ENCODE results near the gene NUP210L. TPM values are rescaled to one million over a fixed set of nuclear protein-coding genes. Genes with fewer than 3 reads are reported as not detected.

NUP210L gene
- total RNA-seq, 1 donor from 2014 or later: not detected

GRCh38 chr1:153973525-153973924 lies 181.3 kb downstream of the NUP210L start:
- Mint-ChIP-seq H3K27ac (no peak overlapping the region), H3K36me3 (peaks cover 23% of the 10 kb centered on the region), H3K27me3 (ENCODE audit: insufficient read depth, low read depth) (peaks cover 9% of the 10 kb centered on the region), H3K4me3 (no peak overlapping the region), H3K4me1 (peaks cover 31% of the 10 kb centered on the region), H3K9me3 (no peaks in the 10 kb centered on the region)
- H3K4me3 ChIP-seq: no peak overlapping the region
- no peak overlapping the region for H3K4me2 ChIP-seq
- no peak for DNase-seq (ENCODE audit: low spot score)
- H3K9me3 ChIP-seq (ENCODE audit: low read depth): no peaks in the 10 kb centered on the region
- H3K36me3 ChIP-seq: peaks cover 3% of the 10 kb centered on the region
- no peak overlapping the region for H2AFZ ChIP-seq (replicated peaks)
- no peak overlapping the region for H3K9ac ChIP-seq
- no peak overlapping the region for H3K27ac ChIP-seq
- no peaks in the 10 kb centered on the region for H3K27me3 ChIP-seq
- TF ChIP-seq CTCF (IDR thresholded peaks at IDR 0.05) (no peak), EZH2phosphoT487 (IDR thresholded peaks at IDR 0.05) (no peak), EZH2 (IDR thresholded peaks at IDR 0.05) (no peak)
- peaks cover 12% of the 10 kb centered on the region for H3K4me1 ChIP-seq
- peaks cover 28% of the 10 kb centered on the region for H3F3A ChIP-seq (ENCODE audit: low read depth)
- H4K20me1 ChIP-seq (ENCODE audit: low read depth): no peaks in the 10 kb centered on the region
- peaks cover 32% of the 10 kb centered on the region for H3K79me2 ChIP-seq (ENCODE audit: low read depth)

- peaks cover 35% of the 10 kb centered on the region for H3K79me2 ChIP-seq (ENCODE audit: low read depth)
- Mint-ChIP-seq H3K4me3 (no peak overlapping the region), H3K9me3 (no peaks in the 10 kb centered on the region), H3K4me1 (peaks cover 32% of the 10 kb centered on the region), H3K27me3 (ENCODE audit: insufficient read depth, low read depth) (peaks cover 9% of the 10 kb centered on the region), H3K27ac (no peak overlapping the region), H3K36me3 (peaks cover 23% of the 10 kb centered on the region)
- no peak overlapping the region for H3K4me3 ChIP-seq
- H3K27me3 ChIP-seq: no peaks in the 10 kb centered on the region
- H3K9ac ChIP-seq: no peak overlapping the region
- H4K20me1 ChIP-seq (ENCODE audit: low read depth): no peaks in the 10 kb centered on the region
- H3K36me3 ChIP-seq: peaks cover 3% of the 10 kb centered on the region
- no peak overlapping the region for H2AFZ ChIP-seq (replicated peaks)
- no peak for DNase-seq (ENCODE audit: low spot score)
- H3K4me1 ChIP-seq: peaks cover 15% of the 10 kb centered on the region
- TF ChIP-seq EZH2phosphoT487 (IDR thresholded peaks at IDR 0.05) (no peak), CTCF (IDR thresholded peaks at IDR 0.05) (no peak), EZH2 (IDR thresholded peaks at IDR 0.05) (no peak)
- peaks cover 24% of the 10 kb centered on the region for H3F3A ChIP-seq (ENCODE audit: low read depth)
- H3K4me2 ChIP-seq: no peak overlapping the region
- no peaks in the 10 kb centered on the region for H3K9me3 ChIP-seq (ENCODE audit: low read depth)
- no peak overlapping the region for H3K27ac ChIP-seq
Measured at GRCh38 chr1:153973071-153973470, 181.8 kb downstream of the NUP210L start.

GRCh38 chr1:153970346-153970745 lies 184.5 kb downstream of the NUP210L start:
- Histone ChIP-seq H3K36me3 (no peaks in the 10 kb centered on the region), H3K4me2 (no peak overlapping the region), H2AFZ (replicated peaks) (no peak overlapping the region), H3K9me3 (ENCODE audit: low read depth) (no peaks in the 10 kb centered on the region), H4K20me1 (ENCODE audit: low read depth) (no peaks in the 10 kb centered on the region), H3K4me3 (no peak overlapping the region), H3K4me1 (peaks cover 16% of the 10 kb centered on the region), H3K27me3 (no peaks in the 10 kb centered on the region), H3K79me2 (ENCODE audit: low read depth) (peaks cover 31% of the 10 kb centered on the region), H3K27ac (no peak overlapping the region), H3K9ac (no peak overlapping the region), H3F3A (ENCODE audit: low read depth) (peaks cover 43% of the 10 kb centered on the region)
- H3K27me3 Mint-ChIP-seq (ENCODE audit: insufficient read depth, low read depth): peaks cover 5% of the 10 kb centered on the region
- H3K4me1 Mint-ChIP-seq: peaks cover 36% of the 10 kb centered on the region
- peaks cover 24% of the 10 kb centered on the region for H3K36me3 Mint-ChIP-seq
- peak overlapping the region; percentile 58 for H3K4me3 Mint-ChIP-seq
- no peaks in the 10 kb centered on the region for H3K9me3 Mint-ChIP-seq
- TF ChIP-seq EZH2phosphoT487 (IDR thresholded peaks at IDR 0.05) (no peak), EZH2 (IDR thresholded peaks at IDR 0.05) (no peak), CTCF (IDR thresholded peaks at IDR 0.05) (no peak)
- DNase-seq (ENCODE audit: low spot score): no peak
- no peak overlapping the region for H3K27ac Mint-ChIP-seq
